ENCODE data around the gene CHD5. TPM values are rescaled to one million over a fixed set of nuclear protein-coding genes. Genes with fewer than 3 reads are reported as not detected.

The CHD5 gene
- total RNA-seq, 1 experiment from 2014 or later, result 6.1 TPM

GRCh38 chr1:6062670-6063069 is 117.5 kb downstream of the CHD5 start:
- Histone ChIP-seq H3K9me3 (ENCODE audit: control insufficient read depth in 1 of 2, insufficient read depth in 1 of 2, low read depth in 1 of 2, low read length in 2 of 2) (no peaks in the 10 kb centered on the region), H2AFZ (ENCODE audit: low read depth, low read length, poor library complexity, severe bottlenecking) (no peak overlapping the region), H3K27ac (ENCODE audit: low read depth, low read length) (no peak overlapping the region), H3K9ac (ENCODE audit: low read length) (no peak overlapping the region), H3K9me2 (ENCODE audit: insufficient read depth) (no peaks in the 10 kb centered on the region), H3K4me1 (ENCODE audit: control insufficient read depth in 1 of 2, insufficient read depth in 2 of 2, low read length in 2 of 2) (peaks cover 0 to 11% of the 10 kb centered on the region in 2 experiments; a peak in 1 of 4 replicates), H3K27me3 (ENCODE audit: insufficient read depth, low read length) (no peaks in the 10 kb centered on the region), H3K79me2 (ENCODE audit: insufficient read depth, low read length) (no peaks in the 10 kb centered on the region), H3K4me2 (ENCODE audit: low read length) (no peak overlapping the region), H4K20me1 (ENCODE audit: insufficient read depth) (no peaks in the 10 kb centered on the region), H3K4me3 (replicated peaks in 1 of 2; ENCODE audit: low read depth in 1 of 2, low read length in 2 of 2) (no peak overlapping the region), H3K36me3 (ENCODE audit: control insufficient read depth in 1 of 2, insufficient read depth in 2 of 2, low read length in 2 of 2) (no peaks in the 10 kb centered on the region)
- ATAC-seq (no peak), DNase-seq (ENCODE audit: low read depth, low spot score) (no peak)
- intact Hi-C loops (cut with micrococcal nuclease), result no loop called here
- ChIA-PET CTCF (no interaction called here), RAD21 (ENCODE audit: low non-redundant PET in 1 of 2, low total read pairs in 2 of 2, uncharacterized antibody in 2 of 2, unreplicated experiment in 2 of 2) (no interaction called here), POLR2A (no interaction called here)
- TF ChIP-seq RAD21 (IDR thresholded peaks at IDR 0.05; ENCODE audit: low read depth), result no peak
- no peak for TF ChIP-seq ELF1 (IDR thresholded peaks at IDR 0.05; ENCODE audit: borderline replicate concordance, low read depth)
- TF ChIP-seq JUND (IDR thresholded peaks at IDR 0.05), result no peak
- BruUV-seq (replicated peaks), result no TSS peak

DNA sequence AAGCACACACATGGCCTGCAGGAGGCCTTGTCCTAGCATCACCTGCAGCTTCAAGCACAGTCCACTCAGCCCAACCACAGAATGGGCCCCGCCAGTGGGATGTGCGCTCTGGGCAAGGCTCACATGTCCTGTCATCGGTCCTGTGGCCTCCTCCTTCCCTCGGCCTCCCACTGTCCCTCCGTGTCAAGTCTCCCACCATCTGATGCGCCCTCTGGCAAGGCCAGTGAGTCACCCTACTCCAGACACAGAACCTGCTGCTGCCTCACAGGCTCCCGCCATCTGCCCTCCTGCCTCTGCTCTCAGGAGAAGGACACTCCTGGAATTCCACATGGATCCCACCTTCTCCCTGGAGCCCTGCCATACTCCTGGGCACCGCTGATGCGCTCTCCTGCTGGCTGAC is 120.3 kb downstream of the CHD5 start:
- Histone ChIP-seq H3K27ac (ENCODE audit: low read depth, low read length) (no peak overlapping the region), H3K9ac (ENCODE audit: low read length) (no peak overlapping the region), H3K27me3 (ENCODE audit: insufficient read depth, low read length) (no peaks in the 10 kb centered on the region), H3K9me2 (ENCODE audit: insufficient read depth) (no peaks in the 10 kb centered on the region), H4K20me1 (ENCODE audit: insufficient read depth) (no peaks in the 10 kb centered on the region), H3K4me3 (replicated peaks in 1 of 2; ENCODE audit: low read depth in 1 of 2, low read length in 2 of 2) (no peak overlapping the region), H3K9me3 (ENCODE audit: control insufficient read depth in 1 of 2, insufficient read depth in 1 of 2, low read depth in 1 of 2, low read length in 2 of 2) (no peaks in the 10 kb centered on the region), H3K36me3 (ENCODE audit: control insufficient read depth in 1 of 2, insufficient read depth in 2 of 2, low read length in 2 of 2) (no peaks in the 10 kb centered on the region), H2AFZ (ENCODE audit: low read depth, low read length, poor library complexity, severe bottlenecking) (no peak overlapping the region), H3K4me1 (ENCODE audit: control insufficient read depth in 1 of 2, insufficient read depth in 2 of 2, low read length in 2 of 2) (peaks cover 0 to 11% of the 10 kb centered on the region in 2 experiments; a peak in 1 of 4 replicates), H3K4me2 (ENCODE audit: low read length) (no peak overlapping the region), H3K79me2 (ENCODE audit: insufficient read depth, low read length) (no peaks in the 10 kb centered on the region)
- CTCF ChIA-PET, result no interaction called here
- intact Hi-C loops (cut with micrococcal nuclease), result loop anchor here (10.0 kb wide), 1 partner anchor 285 kb away; no protein-coding TSS in a partner anchor
- ATAC-seq, result no peak; the same call in 1 of the 2 replicates
- TF ChIP-seq FOSL1 (IDR thresholded peaks at IDR 0.05; ENCODE audit: low read depth), result no peak
- TF ChIP-seq EGR1 (IDR thresholded peaks at IDR 0.05; ENCODE audit: low read depth), result no peak
- no peak for TF ChIP-seq JUND (IDR thresholded peaks at IDR 0.05)
- TF ChIP-seq, protein P1, sequence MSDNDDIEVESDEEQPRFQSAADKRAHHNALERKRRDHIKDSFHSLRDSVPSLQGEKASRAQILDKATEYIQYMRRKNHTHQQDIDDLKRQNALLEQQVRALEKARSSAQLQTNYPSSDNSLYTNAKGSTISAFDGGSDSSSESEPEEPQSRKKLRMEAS (IDR thresholded peaks at IDR 0.05), result no peak
- TF ChIP-seq, protein P2, sequence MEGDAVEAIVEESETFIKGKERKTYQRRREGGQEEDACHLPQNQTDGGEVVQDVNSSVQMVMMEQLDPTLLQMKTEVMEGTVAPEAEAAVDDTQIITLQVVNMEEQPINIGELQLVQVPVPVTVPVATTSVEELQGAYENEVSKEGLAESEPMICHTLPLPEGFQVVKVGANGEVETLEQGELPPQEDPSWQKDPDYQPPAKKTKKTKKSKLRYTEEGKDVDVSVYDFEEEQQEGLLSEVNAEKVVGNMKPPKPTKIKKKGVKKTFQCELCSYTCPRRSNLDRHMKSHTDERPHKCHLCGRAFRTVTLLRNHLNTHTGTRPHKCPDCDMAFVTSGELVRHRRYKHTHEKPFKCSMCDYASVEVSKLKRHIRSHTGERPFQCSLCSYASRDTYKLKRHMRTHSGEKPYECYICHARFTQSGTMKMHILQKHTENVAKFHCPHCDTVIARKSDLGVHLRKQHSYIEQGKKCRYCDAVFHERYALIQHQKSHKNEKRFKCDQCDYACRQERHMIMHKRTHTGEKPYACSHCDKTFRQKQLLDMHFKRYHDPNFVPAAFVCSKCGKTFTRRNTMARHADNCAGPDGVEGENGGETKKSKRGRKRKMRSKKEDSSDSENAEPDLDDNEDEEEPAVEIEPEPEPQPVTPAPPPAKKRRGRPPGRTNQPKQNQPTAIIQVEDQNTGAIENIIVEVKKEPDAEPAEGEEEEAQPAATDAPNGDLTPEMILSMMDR (IDR thresholded peaks at IDR 0.05 in 2 of 3, conservative IDR thresholded peaks at IDR 0.05 in 1 of 3; ENCODE audit: borderline replicate concordance in 1 of 3, insufficient read depth in 1 of 3, low read depth in 2 of 3, low read length in 2 of 3), result no peak
- no peak for TF ChIP-seq CBX3 (IDR thresholded peaks at IDR 0.05; ENCODE audit: low read depth)
- TF ChIP-seq ZNF274 (IDR thresholded peaks at IDR 0.05; ENCODE audit: low read depth, low read length), result no peak
- TF ChIP-seq, protein P3, sequence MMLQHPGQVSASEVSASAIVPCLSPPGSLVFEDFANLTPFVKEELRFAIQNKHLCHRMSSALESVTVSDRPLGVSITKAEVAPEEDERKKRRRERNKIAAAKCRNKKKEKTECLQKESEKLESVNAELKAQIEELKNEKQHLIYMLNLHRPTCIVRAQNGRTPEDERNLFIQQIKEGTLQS (IDR thresholded peaks at IDR 0.05), result no peak
- TF ChIP-seq EZH2phosphoT487 (IDR thresholded peaks at IDR 0.05; ENCODE audit: borderline replicate concordance), result no peak
- DNase-seq (ENCODE audit: low read depth, low spot score), result no peak
- BruUV-seq (replicated peaks), result no TSS peak
- RAD21 ChIA-PET (ENCODE audit: low non-redundant PET in 1 of 2, low total read pairs in 2 of 2, uncharacterized antibody in 2 of 2, unreplicated experiment in 2 of 2), result no interaction called here
- POLR2A ChIA-PET, result no interaction called here
